Mammary microvascular endothelial cell (primary cell): Measurements from ENCODE around the gene EMP1. TPM values are rescaled to one million over a fixed set of nuclear protein-coding genes. Genes with fewer than 3 reads are reported as not detected.

Experiments used
- total RNA-seq: library from RNA; depleted of rRNA; stranded (reverse); fragments of >200 nt; gene quantifications from 2 replicates; pipeline ENCODE4 v1.2.3, GENCODE V29; 2015

Gene EMP1, protein sequence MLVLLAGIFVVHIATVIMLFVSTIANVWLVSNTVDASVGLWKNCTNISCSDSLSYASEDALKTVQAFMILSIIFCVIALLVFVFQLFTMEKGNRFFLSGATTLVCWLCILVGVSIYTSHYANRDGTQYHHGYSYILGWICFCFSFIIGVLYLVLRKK
- total RNA-seq: 1,447 and 1,601 TPM in 2 replicates

DNA sequence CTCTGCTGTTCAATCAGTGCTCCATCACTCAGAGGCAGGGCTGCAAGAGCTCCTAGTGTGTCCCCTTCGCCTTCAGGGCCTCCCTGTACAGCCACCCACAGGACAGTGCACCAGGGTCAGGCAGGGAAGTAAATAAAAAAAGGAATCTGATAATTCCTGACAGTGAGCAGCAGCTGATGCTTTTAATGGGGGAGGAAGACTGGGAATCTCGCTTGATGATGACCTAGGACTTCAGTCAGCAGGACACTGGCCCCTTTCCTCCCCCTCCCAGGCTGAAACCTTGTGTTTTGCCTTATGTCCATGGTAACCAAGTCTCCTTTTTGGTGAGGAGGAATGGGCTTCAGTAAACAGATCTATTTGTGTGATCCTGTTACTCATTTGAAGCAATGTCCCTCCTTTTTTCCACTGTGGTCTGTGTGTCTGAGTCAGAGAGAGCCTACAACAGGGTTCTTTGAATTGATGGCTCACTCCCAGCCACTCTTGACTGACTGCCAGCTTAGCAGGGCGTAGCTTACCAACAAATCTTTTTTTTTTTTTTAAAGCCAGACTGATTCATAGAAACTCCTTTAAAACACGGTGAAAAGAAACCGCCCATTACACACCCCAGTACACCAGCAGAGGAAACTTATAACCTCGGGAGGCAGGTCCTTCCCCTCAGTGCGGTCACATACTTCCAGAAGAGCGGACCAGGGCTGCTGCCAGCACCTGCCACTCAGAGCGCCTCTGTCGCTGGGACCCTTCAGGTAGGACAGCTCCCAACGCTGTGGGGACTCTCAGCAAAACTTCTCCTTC, at the start of gene EMP1:
EMP1 (plus strand) TSS at position 597 of the 792 bp plus-strand sequence. CDS start 14,785 bp downstream, outside the sequence.

Other genes starting within 250 kb of the EMP1 start
- gene GPRC5D, start 244.6 kb upstream of the EMP1 start, total RNA-seq: not detected in 2 replicates
- 24.2 and 31.5 TPM in 2 replicates for gene HEBP1, start 196.5 kb upstream of the EMP1 start, total RNA-seq
- gene FAM234B, start 152.3 kb upstream of the EMP1 start, total RNA-seq: 3.9 and 4.7 TPM in 2 replicates
- gene GSG1, start 93.1 kb upstream of the EMP1 start, total RNA-seq: not detected in 2 replicates